Activated CD8-positive, alpha-beta memory T cell treated with anti-CD3 and anti-CD28 coated beads for 36 hours (primary cell): ENCODE results near the gene SMIM30. TPM values are rescaled to one million over a fixed set of nuclear protein-coding genes. Genes with fewer than 3 reads are reported as not detected.
"Not testable (repeated sequence)": the region's sequence is repeated elsewhere in the genome, so short reads cannot be mapped to it uniquely, and the experiment has no call there.

Experiments
- CTCF ChIA-PET: fragments of 350-600 bp; sonication (Branson Sonifier 250); formaldehyde crosslinking; loops from one replicate; lab custom pipeline; 2021; ENCODE audit warnings: antibody characterized with exemption; lab: Charles Lee
- POLR2A ChIA-PET: fragments of 350-600 bp; sonication (Branson Sonifier 250); formaldehyde crosslinking; loops from one replicate; lab custom pipeline; 2021; ENCODE audit warnings: antibody characterized with exemption; lab: Charles Lee
- total RNA-seq, 2 experiments: library from RNA; stranded (reverse); gene quantifications; one replicate each; pipeline ENCODE4 v1.2.3, GENCODE V29; 2021

SMIM30 gene
- total RNA-seq, 2 experiments from 2014 or later, result 54.1 to 56.8 TPM

DNA sequence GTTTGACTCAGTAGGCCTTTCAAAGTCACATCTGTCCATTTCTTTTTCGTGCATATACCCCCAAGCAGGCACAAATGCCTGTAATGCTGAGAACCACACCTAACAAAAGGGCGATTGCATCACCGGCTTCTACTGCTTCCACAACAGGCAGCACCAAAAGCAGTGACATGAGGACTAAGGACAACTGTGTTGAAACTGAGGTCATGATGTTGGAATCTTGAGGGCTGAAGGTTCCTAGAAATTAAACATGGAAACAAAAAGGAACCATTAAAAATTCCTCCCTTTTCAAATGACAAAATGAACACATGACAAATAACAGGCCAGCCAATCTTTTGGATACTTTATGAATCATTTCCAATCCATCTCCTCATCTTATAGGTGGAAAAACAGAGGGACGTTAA lies 980 bp downstream of the SMIM30 start:
- CTCF ChIA-PET, POLR2A ChIA-PET: not testable (repeated sequence)

DNA sequence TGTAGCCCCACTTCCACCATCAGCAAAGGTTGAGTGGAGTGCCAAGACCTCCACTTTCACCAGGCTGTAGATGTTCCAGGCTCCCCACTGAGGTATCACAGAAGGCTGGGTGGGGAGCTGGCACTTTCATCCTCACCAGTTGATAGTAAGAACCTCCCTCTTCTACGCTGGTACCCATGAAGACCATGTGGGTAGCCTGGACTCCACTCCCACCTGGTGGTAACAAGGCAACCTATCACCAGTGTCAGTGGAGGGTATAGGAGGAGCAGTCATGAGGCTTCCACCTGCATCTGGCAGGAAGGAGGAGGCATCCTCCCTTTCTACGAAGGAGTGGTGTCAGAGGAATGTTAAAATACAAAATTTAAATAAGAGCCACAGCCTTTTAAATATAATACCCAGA lies 4.4 kb downstream of the SMIM30 start:
- POLR2A ChIA-PET, result no interaction called here
- CTCF ChIA-PET, result no interaction called here

DNA sequence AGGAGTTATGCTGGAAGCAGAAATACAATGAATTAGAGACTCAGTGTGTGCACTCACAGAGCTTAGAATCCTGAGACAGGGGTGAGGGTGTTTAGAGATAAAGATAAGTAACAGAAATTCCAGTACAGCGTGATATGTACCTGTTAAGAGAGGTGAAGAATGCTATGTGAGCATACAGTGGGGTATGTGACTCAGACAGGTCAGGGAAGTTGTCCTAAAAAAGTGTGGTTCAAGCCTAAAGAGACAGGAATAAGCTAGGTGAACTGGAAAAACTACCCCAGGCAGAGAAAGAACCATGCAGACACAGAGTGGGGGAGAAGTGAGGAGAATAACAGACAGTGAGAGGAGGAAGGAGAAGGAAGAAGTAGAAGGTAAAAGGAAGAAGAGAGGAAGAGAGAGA lies 8.6 kb downstream of the SMIM30 start:
- ChIA-PET CTCF (no interaction called here), POLR2A (no interaction called here)

DNA sequence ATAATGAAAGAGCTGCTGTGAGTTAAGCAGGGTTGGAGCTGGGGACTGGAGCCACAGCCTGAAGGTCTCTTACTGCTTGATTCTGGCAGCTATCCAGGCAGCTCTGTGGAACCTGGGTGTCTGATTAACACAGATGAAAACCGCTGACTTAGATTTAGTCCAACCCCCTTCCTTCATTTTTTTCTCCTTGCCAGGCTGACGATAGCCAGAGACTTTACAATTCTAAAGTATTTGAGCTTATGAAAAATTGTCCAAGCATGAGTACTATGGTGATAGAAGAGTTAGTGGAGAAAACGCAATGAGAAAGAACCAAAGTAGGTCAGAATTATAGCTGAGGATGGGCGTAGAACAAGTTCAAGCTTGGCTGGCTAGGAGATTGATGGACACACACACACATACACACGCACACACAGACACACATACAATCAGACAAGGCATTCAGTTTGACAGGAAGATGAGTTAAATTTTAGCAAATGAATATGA lies 18.2 kb downstream of the SMIM30 start:
- ChIA-PET CTCF (interaction anchor here (0.9 kb wide), 1 partner anchor 14 kb away, joined by 4 read pairs; no protein-coding TSS in a partner anchor), POLR2A (no interaction called here)

DNA sequence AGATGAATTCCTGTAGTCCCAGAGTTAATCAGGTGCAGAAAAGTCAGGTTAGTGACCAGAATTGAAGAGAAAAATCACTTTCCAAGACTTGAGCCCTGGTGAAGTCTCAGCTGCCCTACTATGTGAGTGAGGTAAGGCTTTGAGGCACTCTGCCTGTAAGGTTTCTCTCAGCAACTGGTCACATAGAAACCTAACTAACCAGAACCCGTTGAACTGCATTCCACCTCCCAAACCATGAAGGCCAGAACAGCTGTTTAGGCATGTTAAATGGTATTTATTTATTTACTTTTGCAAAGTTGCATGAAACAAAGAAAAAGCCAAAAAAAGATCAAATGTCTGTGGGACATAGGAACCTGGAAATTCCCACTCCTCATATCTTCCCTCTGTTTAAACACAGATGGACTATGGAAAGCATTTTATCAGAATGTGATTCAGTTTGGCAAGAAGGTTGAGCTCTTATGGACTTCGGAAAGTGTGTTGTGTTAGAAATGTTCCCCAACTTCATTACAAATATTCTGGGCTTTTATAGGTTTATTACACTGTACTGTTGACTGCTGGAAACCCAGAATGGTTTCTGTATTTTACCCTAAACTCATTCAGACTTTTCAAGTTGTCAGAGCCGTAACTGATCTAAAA lies 19.0 kb downstream of the SMIM30 start:
- ChIA-PET POLR2A (no interaction called here), CTCF (interaction anchor here (0.9 kb wide), 1 partner anchor 13 kb away, joined by 4 read pairs; no protein-coding TSS in a partner anchor)

DNA sequence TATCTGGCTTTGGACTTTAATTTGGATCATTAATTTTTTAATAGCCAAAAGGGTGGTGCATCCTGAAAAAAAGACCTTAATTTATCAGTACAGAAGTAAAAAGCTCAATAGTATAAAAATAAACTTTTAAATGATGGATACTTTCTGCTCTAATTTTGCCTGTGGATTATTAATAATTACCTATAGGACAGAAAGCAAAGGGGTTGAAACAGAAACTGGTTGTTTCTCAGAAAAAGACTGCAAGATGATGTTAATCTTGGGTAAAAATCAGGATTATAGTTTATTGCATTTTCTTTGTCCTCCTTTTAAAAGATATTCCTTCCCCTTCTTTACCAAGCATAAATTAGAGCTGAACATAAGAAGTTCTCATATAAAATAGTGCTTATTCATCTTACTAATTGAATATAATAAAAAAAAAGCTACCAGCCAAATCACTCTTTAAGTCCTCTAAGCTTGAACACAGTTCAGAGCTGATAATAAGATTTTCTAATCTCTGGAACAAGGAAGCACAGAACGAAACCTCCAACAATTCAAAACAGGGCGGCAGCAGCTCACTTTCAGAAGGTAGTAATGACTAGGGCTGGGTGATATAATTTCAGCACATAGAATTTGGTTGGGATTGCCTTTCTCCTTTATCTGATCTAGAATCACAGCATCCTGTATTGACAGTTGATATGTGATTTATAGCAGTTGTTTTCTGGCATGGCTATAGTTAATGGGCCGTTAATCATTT lies 23.7 kb downstream of the SMIM30 start:
- ChIA-PET CTCF (no interaction called here), POLR2A (no interaction called here)

DNA sequence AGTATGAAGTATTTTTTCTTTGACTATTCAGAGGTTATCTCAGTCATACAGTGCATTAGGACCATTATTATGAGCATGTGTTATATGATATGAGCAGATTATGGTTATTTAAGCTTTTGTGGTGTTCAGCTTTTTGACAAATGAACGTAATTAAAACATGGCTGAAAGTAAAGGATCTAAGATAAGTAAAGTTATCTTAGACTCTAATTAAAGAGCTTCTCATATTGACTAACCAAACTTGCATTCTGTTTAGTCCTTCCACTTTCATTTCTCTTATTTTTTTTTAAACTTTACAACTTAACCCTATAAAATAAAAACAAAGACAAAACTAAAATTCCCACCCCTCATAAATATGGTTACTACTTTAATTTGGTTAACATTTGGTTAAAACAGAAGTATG lies 24.8 kb downstream of the SMIM30 start:
- CTCF ChIA-PET, result no interaction called here
- POLR2A ChIA-PET, result no interaction called here

DNA sequence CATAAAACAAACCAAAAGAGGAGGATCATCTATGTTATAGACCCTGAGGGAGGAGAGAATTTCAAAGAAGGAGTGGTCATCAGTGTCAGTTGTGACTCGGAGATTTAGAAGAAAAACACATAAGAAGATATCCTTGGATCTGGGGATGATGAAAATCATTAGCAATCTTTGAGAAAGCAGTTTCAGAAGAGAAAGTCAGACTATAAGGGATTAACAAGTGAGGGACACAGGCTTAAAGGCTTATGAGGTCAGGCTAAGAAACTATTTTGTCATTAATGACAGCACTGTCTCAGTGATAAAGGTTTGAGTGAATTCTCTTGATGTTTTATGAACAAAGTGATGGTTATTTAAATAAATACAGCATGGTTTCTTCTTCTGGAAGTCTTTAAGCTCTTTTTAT lies 25.6 kb downstream of the SMIM30 start:
- POLR2A ChIA-PET, result no interaction called here
- CTCF ChIA-PET, result no interaction called here

DNA sequence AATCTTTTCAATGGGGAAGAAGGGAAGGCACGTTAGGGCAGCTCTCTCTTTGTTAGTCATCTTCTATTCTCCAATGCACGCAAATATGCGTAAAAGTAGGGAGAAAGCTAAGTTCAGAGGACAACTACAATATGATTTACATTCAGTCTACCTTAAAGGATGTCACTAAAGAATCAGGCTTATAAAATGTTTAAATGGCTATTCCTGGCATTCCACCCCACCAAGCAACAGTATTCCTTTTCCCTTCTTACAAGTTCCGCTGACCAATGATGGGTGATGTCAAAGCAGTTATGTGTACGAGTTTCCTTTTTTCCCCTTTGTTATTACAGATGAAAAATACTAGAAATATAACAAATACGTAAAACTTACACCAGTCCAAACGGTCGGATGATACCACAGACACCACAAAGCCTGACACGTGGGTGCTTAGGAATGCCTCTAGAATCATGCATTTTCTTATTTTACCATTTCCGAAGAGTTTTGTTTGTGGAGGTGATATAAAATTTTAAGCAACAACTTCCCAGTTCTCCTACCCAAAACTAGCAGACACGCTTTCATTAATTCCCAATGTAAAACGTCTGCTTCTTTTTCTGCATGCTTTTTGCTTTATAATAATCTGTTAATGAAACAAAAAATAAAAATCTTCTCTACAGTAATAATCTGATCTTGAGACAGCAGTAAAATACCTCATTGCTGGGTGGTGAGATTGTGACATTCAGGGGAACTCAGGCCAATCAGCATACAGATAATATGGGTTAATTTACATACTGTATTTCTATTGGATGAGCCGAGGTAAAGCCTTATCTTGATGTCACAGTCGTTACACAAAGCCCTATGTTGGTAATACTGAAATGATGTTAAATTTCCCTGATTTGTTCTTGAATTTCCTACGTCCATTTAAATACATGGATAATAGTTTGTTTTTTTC lies 31.0 kb downstream of the SMIM30 start:
- ChIA-PET POLR2A (no interaction called here), CTCF (interaction anchor here (0.8 kb wide), 1 partner anchor 29 kb away, joined by 3 read pairs; no protein-coding TSS in a partner anchor)

DNA sequence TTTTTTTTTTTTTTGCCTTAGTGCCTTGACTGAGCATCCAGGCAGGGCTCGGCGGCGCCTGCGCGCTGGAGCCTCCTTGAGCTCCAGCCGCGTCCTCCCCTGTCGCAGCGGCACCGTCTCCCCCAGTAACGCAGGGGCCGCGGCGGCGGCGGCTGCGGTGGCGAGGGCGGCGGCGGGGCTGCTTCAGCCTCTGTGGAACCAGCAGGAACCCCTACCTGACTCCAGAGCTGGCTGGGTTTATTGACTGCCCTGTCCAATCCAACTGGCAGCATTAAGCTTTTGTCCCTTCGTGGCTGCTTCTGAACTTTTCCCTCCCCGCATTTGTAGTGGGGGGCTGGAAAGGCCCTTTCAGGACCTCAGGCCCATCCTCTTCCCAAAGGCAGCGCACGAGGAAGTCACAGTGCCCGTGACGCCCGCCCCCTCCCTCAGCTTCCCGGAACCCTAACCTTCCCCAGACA lies 31.9 kb downstream of the SMIM30 start, which contains the start of gene GPR85:
Gene GPR85 (minus strand): TSS at position 397 of the 458 bp plus-strand sequence. CDS start 2,106 bp downstream, outside the sequence.
- POLR2A ChIA-PET, result interaction anchor here (0.6 to 0.7 kb wide), 2 partner anchors 23 to 513 kb away, joined by 3 to 4 read pairs; no protein-coding TSS in a partner anchor

DNA sequence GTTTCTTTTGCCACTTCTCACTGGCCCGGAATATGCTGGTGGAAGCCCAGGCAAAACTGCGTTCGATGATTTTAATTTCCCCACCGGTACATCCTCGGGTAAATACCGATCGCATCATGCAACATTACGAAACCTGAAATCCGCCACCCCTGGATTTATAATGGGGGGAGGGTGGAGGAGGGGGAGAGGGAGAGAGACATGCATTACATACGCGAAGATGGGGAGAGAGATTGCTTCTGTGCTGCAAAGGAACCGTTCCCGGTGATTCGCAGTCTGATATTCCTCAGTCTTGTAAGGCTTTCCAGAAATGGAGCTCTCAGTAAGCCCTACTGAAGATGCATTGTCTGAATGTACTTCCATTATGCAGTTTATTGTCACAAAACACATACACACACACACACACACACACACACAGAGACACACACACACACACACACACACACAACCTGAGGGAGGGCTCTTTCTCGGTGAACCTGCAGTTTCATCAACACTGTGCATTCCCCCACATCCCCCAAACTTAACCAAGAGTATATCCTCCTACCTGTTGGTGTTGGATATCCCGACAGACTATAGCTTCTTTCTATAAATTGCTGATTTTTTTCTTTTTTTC lies 32.5 kb downstream of the SMIM30 start:
- ChIA-PET CTCF (interaction anchor here (1.2 kb wide), 1 partner anchor 14 kb away, joined by 4 read pairs; no protein-coding TSS in a partner anchor), POLR2A (interaction anchor here (0.6 to 0.7 kb wide), 2 partner anchors 22 to 513 kb away, joined by 3 to 4 read pairs; no protein-coding TSS in a partner anchor)

More for the DNA sequence above, 31.9 kb downstream of the SMIM30 start, which contains the start of gene GPR85:
- CTCF ChIA-PET, result interaction anchor here (0.8 to 1.2 kb wide), 2 partner anchors 14 to 30 kb away, joined by 3 to 4 read pairs; no protein-coding TSS in a partner anchor

DNA sequence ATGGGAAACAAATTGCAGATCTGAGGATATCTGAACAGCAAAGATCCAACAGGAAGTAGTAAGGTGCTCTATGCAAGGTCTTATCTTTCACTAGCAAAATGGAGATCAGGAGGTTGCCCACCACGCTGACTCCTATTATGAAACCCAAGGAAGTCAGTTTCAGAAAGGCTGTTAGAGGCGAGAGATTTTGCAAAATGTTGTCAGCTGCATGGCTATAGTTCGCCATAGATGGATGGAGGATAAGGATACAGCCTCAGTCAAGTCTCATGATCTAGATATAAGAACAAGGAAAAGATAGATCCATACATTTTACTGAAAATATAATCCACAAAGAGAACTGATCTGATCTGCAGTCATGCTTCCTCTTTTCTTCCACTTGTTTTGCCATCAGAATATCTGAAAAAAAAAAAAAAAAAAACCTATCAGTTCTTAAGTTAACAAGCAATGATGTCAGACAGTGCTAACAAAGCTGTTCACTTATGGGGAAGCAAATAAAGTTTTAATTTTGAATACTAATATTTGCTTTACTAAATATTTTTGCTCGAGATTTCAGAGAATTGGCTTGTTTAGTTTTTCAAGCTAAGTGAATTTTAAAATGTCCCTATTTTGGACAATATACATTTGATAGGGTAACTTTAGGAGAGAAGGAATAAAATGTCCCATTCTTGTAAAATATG lies 33.7 kb downstream of the SMIM30 start:
- ChIA-PET CTCF (no interaction called here), POLR2A (no interaction called here)

DNA sequence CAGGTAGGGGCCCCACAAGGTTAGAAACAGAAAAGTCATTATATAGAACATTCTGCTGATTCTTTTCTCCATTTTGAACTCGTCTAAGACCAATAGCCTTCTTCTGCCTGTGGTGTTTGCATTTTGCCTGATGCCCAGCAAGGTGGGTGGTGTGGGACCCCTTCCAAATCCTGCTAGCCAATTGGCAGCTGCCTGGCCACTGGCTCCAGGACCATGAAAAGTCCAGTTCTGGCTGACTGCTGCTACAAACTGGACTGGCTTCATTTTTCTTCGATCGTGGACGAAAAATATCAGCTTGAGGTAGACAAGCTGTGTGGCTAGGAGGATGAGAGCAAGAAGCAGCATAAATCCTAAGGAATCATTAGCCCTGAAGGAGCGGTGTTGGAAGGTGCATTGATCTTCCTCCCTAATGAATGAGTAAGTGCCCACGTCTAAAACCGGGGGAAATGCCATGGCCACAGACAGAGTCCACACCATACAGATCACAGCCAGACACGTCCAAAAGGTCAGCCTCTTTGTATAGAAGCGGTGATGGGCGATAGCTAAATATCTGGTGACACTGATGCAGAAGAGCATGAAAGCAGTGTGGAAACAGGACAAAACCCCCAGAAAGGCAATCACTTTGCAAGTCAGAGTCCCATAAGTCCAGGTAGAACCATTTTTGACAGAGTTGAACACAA lies 34.4 kb downstream of the SMIM30 start:
- CTCF ChIA-PET, result no interaction called here

DNA sequence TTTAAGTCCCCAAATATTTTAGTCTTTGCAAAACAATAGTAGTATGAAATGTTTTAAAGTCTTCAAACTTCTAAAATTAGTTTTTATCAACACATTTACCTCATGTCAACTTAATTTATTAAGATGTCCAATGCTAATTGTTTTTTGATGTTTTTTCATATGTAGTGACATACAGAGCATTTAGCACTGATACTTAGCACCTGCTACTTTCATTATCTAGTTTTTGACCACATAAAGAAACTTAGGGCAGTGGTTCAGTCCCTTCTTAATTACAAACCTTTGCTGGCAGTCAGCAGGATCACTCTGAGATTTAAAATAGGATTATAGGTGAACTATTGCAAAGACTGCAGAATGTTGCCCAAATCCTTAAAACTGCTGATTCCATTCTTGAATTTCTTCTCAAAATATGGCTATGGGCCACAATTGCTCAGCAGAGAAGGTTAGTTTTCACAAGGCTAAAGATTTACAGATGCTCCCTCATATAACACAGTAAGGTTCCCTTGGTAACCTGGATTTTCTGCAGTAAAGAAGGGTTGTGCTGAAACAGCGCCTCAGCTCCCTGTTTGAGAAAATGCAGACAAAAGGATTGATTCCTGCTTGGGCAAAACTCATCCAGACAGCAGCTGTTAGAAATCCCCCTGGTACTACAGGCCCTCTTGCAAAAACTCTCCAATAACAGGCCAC lies 35.1 kb downstream of the SMIM30 start:
- ChIA-PET POLR2A (no interaction called here), CTCF (no interaction called here)

More for the DNA sequence above, 34.4 kb downstream of the SMIM30 start:
- POLR2A ChIA-PET, result no interaction called here

DNA sequence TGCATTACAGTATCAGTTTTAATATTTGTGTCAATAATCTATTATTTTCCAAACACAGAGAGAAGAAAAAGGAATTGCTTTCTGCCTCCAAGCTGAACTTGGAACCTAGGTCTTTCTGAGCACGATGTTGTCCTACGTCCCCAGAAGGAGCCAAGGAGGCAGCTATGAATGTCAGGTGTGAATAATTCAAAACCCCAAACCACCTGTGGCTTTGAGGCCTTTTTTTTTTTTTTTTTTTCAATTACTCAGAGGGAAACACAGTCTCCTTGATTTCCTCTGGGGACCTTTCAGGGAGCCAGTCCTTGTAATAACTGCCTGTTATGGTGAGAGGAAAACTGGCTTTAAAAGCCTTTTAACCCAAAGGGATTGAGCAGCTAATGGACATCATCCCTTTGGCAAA lies 40.0 kb downstream of the SMIM30 start:
- POLR2A ChIA-PET, result no interaction called here
- CTCF ChIA-PET, result no interaction called here

DNA sequence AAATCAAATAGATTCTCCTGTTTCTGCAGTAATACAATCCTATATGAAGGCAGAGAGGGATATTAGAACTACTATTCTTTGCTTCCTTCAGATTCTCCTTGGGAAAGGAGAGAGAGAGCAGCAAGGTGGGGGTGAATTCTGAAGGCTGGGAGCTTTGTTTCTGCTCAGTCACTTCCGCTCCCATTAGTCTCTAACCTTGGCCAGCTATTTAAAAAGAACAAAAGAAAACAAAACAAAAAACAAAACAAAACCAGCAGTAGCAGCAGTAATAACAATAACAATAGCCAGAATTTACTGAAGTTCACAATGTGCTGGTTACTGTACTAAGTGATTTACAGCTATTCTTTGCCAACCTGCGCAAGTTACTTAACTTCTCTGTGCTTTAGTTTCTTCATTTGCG lies 41.7 kb downstream of the SMIM30 start:
- ChIA-PET POLR2A (interaction anchor here (0.6 kb wide), 1 partner anchor 53 kb away, joined by 3 read pairs; no protein-coding TSS in a partner anchor), CTCF (no interaction called here)

DNA sequence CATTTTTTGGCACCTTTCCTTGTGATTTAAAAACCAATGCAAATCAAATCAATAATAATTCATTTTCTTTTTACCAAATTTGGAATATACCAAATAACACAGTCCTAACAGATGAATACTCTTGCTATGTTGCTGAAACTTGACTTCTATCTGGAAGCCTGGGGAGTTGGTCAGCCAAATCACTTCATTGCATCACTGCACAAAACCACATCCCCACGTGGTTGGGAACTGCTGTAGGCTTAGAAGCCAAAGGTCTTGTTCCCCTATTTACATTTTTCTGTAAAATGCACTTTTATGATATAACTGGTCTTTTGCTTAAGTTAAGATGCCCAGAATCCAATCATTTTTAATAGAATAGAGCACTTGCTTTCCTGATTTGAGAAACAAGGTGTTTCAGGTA lies 46.9 kb downstream of the SMIM30 start:
- CTCF ChIA-PET, result no interaction called here
- POLR2A ChIA-PET, result no interaction called here
